Stimulated activated naive CD8-positive, alpha-beta T cell treated with anti-CD3 and anti-CD28 coated beads, Interleukin-15, amount 100 ng/mL, for 72 hours (primary cell): Measurements from ENCODE around the gene ZFP42.

Experiments used
- ATAC-seq: fragments of 150-1000 bp; cut with Tn5 transposase; 2 replicates; pipeline ENCODE4 v1.10.0; 2021; ENCODE audit warnings: mild to moderate bottlenecking, moderate library complexity
- DNase-seq, 2 donors: peaks; one replicate each; pipeline ENCODE4 v3.0.0; 2021 to 2022
- H3K27ac Mint-ChIP-seq, 2 donors: one replicate each; pipeline ENCODE4 v1.8.0; 2022; ENCODE audit warnings: mild to moderate bottlenecking in 2 of 2, mixed read lengths in 2 of 2, moderate library complexity in 2 of 2
- H3K27me3 Mint-ChIP-seq: one replicate; pipeline ENCODE4 v1.8.0; 2022; ENCODE audit warnings: mixed read lengths
- H3K4me1 Mint-ChIP-seq: one replicate; pipeline ENCODE4 v1.8.0; 2022; ENCODE audit warnings: mild to moderate bottlenecking, mixed read lengths
- H3K4me3 Mint-ChIP-seq, 2 donors: one replicate each; pipeline ENCODE4 v1.8.0; 2022; ENCODE audit warnings: mild to moderate bottlenecking in 2 of 2, mixed read lengths in 2 of 2, moderate library complexity in 1 of 2
- H3K9me3 Mint-ChIP-seq, 2 donors: one replicate each; pipeline ENCODE4 v1.8.0; 2022; ENCODE audit warnings: mixed read lengths in 2 of 2

The ZFP42 gene

DNA sequence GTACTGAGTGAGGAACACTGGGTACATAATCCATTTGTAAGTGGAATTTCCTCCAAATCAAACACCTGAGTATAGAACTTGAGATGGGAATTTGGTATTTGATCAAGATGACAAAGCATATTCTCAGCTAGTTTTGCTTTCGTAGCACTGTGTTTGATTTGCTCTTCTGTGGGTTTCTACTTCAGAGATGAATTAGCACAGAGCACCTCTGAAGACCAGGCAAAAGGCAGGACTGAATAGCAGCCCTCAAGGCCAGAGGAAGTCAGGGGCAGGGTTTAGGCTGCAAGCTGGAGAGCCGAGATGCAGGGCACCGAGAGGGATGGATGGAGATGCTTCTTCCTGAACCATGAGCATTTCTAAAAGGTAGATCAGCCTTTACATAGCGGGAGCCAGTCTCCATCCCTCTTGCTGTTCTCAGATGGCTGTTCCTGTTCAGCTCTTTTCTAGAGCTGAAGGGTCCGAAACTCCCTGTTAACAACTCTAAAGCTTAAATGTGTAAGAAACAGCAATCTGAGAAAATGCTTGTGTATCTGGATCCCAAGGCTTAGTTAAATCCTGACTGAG is 10.8 kb downstream of the ZFP42 start:
- DNase-seq: no peak
- Mint-ChIP-seq H3K4me3 (no peak overlapping the region), H3K27ac (no peak overlapping the region)

DNA sequence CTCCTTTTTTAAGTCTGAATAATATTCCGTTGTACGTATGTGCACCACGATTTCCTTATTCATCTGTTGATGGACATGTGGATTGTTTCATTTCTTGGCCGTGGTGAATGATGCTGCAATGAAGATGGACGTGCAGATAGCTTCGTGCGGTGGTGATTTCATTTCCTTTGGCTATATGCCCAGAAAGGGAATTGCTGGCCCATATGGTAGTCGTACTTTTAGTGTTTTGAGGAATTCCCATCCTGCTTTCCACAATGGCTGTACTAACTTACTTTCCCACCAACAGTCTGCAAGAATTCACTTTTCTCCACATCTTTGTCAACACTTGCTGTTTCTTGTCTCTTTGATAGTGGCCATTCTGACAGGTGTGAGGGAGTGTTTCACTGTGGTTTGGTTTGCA is 12.8 kb downstream of the ZFP42 start:
- Mint-ChIP-seq H3K27ac (no peak overlapping the region), H3K9me3 (peaks cover 7 to 9% of the 10 kb centered on the region in 2 donors), H3K27me3 (no peaks in the 10 kb centered on the region), H3K4me3 (no peak overlapping the region), H3K4me1 (no peaks in the 10 kb centered on the region)
- ATAC-seq: no peak
- no peak for DNase-seq

More for the DNA sequence above, 10.8 kb downstream of the ZFP42 start:
- Mint-ChIP-seq H3K4me1 (no peaks in the 10 kb centered on the region), H3K27me3 (no peaks in the 10 kb centered on the region), H3K9me3 (peaks cover 7 to 18% of the 10 kb centered on the region in 2 donors)
- ATAC-seq: no peak

- Mint-ChIP-seq H3K27me3 (no peaks in the 10 kb centered on the region), H3K4me3 (no peak overlapping the region), H3K27ac (no peak overlapping the region), H3K4me1 (no peaks in the 10 kb centered on the region), H3K9me3 (peaks cover 15 to 21% of the 10 kb centered on the region in 2 donors)
- DNase-seq (no peak), ATAC-seq (no peak)
These were observed 16.9 kb downstream of the ZFP42 start for GRCh38 chr4:188012426-188012945.

DNA sequence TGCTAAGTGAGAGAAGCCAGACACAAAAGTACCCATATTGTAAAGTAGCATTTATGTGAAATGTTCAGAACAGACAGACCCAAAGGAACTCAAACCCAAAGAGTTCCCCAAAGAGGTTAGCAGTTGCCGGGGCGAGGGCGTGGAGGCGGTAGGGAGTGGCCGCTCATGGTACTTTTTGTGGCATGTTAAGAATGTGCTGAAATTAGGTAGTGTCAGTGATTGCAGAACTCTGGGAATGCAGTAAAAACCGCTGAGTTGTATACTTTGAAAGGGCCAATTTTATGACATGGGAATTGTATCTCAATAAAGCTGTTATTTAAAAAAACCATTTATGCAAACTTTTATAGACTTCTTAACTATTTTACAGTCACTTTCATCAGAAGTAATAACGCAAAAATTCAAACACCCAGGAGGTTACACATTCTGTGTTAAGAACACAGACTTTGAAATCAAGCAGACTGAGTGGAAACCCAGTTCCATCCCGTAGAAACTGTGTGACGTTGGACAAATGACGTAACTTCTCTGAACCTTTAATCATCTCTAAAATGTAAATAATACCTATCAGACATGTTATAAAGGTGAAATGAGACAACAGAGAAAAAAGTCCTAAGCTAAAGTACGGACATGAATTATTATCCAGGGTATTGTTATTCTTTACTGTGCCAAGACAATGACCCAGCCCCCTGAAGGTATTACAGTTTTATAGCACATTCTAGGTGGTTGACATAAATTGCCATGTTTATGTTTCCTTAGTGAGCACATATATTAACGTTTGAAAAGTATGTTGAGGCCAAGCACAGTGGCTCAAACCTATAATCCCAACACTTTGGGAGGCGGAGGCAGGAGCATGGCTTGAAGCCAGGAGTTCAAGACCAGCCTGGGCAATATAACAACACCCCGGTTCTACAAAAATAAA is 19.7 kb downstream of the ZFP42 start:
- ATAC-seq (no peak), DNase-seq (no peak)
- peaks cover 8 to 14% of the 10 kb centered on the region in 2 donors for H3K9me3 Mint-ChIP-seq
- H3K4me3 Mint-ChIP-seq: no peak overlapping the region
- H3K27me3 Mint-ChIP-seq: no peaks in the 10 kb centered on the region
- no peaks in the 10 kb centered on the region for H3K4me1 Mint-ChIP-seq
- no peak overlapping the region for H3K27ac Mint-ChIP-seq

DNA sequence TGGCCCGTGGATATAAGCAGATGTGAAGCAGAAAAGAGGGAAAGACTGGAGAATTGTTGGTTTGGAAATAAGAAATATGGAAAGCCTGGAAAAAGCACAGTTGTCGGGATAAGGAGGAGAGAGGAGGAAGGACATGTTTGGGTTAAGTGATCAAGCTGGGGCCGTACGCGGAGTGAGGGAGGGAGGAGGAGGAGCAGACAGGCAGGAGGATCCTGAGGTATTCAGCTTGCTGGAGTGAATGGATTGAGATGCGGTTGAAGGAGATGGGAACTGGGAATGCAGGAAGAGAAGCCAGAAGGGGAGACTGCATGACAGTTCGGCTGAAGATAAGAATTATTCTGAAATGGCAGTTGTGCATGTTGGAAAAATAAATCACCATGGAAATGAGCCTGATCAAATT is 21.2 kb downstream of the ZFP42 start:
- ATAC-seq (no peak), DNase-seq (no peak)
- Mint-ChIP-seq H3K4me3 (no peak overlapping the region), H3K9me3 (peaks cover 8 to 14% of the 10 kb centered on the region in 2 donors), H3K4me1 (no peaks in the 10 kb centered on the region), H3K27me3 (no peaks in the 10 kb centered on the region), H3K27ac (no peak overlapping the region)

DNA sequence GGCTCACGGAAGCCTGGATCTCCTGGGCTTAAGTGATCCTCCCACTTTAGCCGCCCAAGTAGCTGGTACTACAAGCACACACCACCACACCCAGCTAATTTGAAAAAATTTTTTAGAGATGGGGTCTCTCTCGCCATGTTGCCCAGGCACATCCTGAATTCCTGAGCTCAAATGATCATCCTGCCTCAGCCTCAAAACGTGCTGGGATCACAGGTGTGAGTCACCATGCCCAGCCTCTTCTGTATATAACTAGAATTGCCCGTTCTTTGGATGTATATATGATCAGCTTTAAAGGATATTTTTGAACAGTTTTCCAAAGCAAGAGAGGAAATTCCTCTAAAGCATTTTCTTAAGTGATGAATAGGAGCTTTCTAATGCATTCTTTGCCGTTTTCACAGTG is 22.7 kb downstream of the ZFP42 start:
- DNase-seq (no peak), ATAC-seq (no peak)
- H3K4me3 Mint-ChIP-seq: no peak overlapping the region
- H3K4me1 Mint-ChIP-seq: no peaks in the 10 kb centered on the region
- peaks cover 8 to 14% of the 10 kb centered on the region in 2 donors for H3K9me3 Mint-ChIP-seq
- no peak overlapping the region for H3K27ac Mint-ChIP-seq
- no peaks in the 10 kb centered on the region for H3K27me3 Mint-ChIP-seq

DNA sequence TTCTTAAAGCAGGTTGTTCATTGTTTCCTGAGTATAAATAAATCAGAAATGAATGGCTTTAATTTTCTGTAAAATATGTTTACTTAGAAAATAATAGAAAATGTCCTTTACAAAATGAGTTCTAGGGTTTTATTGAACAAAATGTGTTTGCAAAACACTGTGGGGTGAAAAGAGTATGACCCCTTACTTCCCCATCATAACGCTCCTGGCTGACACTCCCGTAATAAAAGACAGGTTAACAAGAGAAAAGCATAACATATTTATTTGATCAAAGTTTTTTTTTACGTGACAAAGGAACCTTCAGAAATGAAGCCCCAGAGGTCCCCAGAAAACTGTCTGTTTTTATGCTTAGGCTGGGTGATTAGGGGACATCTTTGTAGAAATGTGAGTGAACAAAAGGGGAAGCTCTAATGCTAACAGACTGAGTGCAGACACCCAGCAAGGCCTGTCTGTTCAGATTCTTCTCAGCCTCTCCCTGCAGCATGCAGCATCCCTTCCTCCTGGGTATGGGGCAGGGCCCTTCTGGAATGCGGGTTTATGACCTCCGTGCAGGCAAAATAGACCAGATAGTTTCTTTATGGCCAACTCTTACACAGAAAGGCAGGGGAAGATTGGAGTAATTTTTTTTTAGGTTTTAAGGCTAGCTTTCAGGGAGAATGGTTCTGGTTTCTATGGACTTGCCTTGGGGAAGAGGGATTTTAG is 26.1 kb downstream of the ZFP42 start:
- DNase-seq: no peak
- Mint-ChIP-seq H3K27ac (no peak overlapping the region), H3K27me3 (no peaks in the 10 kb centered on the region), H3K4me3 (no peak overlapping the region), H3K9me3 (peaks cover 1 to 4% of the 10 kb centered on the region in 2 donors), H3K4me1 (no peaks in the 10 kb centered on the region)
- ATAC-seq: no peak

DNA sequence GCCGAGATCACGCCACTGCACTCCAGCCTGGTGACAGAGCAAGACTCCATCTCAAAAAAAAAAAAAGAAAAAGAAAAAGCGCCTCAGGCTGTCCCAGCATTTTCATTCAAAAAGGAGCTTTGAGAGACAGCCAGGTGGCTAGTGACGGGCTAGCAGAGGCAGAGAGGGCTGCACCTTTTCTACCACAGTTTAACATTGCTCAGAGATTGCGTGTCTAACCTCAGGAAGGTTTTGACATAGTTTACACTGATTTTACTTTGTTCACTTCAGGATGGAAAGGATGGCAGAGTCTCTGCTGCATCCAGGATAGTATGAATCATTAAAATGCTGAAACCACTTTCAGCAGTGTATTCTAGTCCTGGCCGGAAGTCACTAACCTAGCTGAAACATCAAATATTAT is 28.1 kb downstream of the ZFP42 start:
- Mint-ChIP-seq H3K9me3 (no peaks in the 10 kb centered on the region), H3K4me3 (no peak overlapping the region), H3K4me1 (no peaks in the 10 kb centered on the region), H3K27me3 (no peaks in the 10 kb centered on the region), H3K27ac (no peak overlapping the region)
- ATAC-seq (no peak), DNase-seq (no peak)

- Mint-ChIP-seq H3K4me3 (no peak overlapping the region), H3K4me1 (no peaks in the 10 kb centered on the region), H3K27ac (no peak overlapping the region), H3K27me3 (no peaks in the 10 kb centered on the region), H3K9me3 (peaks cover 5 to 10% of the 10 kb centered on the region in 2 donors)
- no peak for ATAC-seq
- DNase-seq: no peak
These were observed 29.9 kb downstream of the ZFP42 start for GRCh38 chr4:188025476-188025875.

DNA sequence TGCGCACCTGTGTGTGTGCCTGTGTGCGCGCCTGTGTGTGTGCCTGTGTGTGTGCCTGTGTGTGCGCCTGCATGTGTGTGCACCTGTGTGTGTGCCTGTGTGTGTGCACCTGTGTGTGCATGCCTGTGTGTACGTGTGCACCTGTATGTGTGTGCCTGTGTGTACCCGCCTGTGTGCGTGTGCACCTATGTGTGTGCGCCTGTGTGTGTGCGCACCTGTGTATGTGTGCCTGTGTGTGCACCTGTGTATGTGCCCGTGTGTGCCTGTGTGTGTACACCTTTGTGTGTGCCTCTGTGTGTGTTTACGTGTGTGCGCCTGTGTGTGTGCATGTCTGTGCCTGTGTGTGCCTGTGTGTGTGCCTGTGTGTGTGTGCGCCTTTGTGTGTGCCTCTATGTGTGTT is 33.5 kb downstream of the ZFP42 start:
- H3K4me3 Mint-ChIP-seq: no peak overlapping the region
- H3K9me3 Mint-ChIP-seq: peaks cover 10% of the 10 kb centered on the region in 2 donors
- ATAC-seq (no peak), DNase-seq (no peak)
- H3K4me1 Mint-ChIP-seq: peaks cover 8% of the 10 kb centered on the region
- H3K27ac Mint-ChIP-seq: no peak overlapping the region
- peaks cover 14% of the 10 kb centered on the region for H3K27me3 Mint-ChIP-seq

DNA sequence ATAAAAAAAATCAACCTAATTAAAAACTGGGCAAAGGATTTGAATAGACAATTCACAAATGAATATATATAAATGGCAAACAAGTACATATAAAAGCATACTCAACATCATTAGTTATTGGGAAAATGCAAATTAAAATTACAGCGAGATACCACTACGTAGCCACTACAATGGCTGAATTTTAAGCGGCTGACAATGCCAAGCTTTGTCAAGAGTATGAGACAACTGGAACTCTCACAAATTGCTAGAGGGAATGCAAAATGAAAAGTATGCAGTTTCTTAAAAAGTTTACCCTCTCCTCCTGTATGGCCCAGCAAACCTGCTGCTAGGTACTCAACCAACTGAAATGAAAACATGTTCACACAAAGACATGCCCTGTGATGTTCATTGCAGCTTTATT is 34.8 kb downstream of the ZFP42 start:
- H3K4me3 Mint-ChIP-seq: no peak overlapping the region
- H3K4me1 Mint-ChIP-seq: peaks cover 8% of the 10 kb centered on the region
- H3K27ac Mint-ChIP-seq: no peak overlapping the region
- no peak for ATAC-seq
- DNase-seq: no peak
- peaks cover 14% of the 10 kb centered on the region for H3K27me3 Mint-ChIP-seq
- peaks cover 10% of the 10 kb centered on the region in 2 donors for H3K9me3 Mint-ChIP-seq

GRCh38 chr4:188031751-188032150 is 36.2 kb downstream of the ZFP42 start:
- peaks cover 8% of the 10 kb centered on the region for H3K4me1 Mint-ChIP-seq
- H3K9me3 Mint-ChIP-seq: peaks cover 10% of the 10 kb centered on the region in 2 donors
- ATAC-seq: no peak
- H3K27me3 Mint-ChIP-seq: peaks cover 14% of the 10 kb centered on the region
- DNase-seq: no peak
- no peak overlapping the region for H3K4me3 Mint-ChIP-seq
- H3K27ac Mint-ChIP-seq: no peak overlapping the region

DNA sequence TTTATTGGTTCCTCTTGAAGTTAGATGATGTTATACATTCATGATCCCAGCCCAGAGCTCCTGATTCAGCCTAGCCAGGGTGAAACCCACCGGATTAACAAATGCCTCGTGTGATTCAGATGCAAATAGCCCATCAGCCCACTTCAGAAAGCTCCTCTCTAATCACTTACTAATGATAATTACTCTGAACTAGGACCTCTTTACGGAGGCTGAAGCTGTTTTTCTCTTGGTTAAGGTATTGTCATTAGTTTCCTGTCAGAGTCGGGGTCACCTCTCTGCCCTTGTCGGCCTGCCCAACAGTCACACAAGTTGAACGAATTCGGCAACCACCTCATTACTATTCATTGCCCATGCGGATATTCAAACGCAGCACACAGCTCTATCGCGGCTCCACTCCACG is 36.6 kb downstream of the ZFP42 start:
- Mint-ChIP-seq H3K27me3 (peaks cover 14% of the 10 kb centered on the region), H3K27ac (no peak overlapping the region), H3K4me3 (no peak overlapping the region), H3K4me1 (peaks cover 8% of the 10 kb centered on the region), H3K9me3 (peaks cover 10% of the 10 kb centered on the region in 2 donors)
- DNase-seq: no peak
- ATAC-seq: no peak

GRCh38 chr4:188032583-188032982 is 37.0 kb downstream of the ZFP42 start:
- Mint-ChIP-seq H3K4me1 (peaks cover 8% of the 10 kb centered on the region), H3K27me3 (peaks cover 14% of the 10 kb centered on the region), H3K4me3 (no peak overlapping the region), H3K27ac (no peak overlapping the region), H3K9me3 (peaks cover 10% of the 10 kb centered on the region in 2 donors)
- ATAC-seq (no peak), DNase-seq (no peak)

GRCh38 chr4:188037003-188037713 is 41.6 kb downstream of the ZFP42 start:
- no peak for ATAC-seq
- no peak overlapping the region for H3K27ac Mint-ChIP-seq
- H3K27me3 Mint-ChIP-seq: peaks cover 7% of the 10 kb centered on the region
- no peak overlapping the region for H3K4me3 Mint-ChIP-seq
- no peak for DNase-seq
- peaks cover 0 to 5% of the 10 kb centered on the region in 2 donors for H3K9me3 Mint-ChIP-seq
- H3K4me1 Mint-ChIP-seq: peaks cover 4% of the 10 kb centered on the region
